ENCODE results near the gene UBASH3A.
"Not testable (repeated sequence)": the region's sequence is repeated elsewhere in the genome, so short reads cannot be mapped to it uniquely, and the experiment has no call there.

UBASH3A gene

DNA sequence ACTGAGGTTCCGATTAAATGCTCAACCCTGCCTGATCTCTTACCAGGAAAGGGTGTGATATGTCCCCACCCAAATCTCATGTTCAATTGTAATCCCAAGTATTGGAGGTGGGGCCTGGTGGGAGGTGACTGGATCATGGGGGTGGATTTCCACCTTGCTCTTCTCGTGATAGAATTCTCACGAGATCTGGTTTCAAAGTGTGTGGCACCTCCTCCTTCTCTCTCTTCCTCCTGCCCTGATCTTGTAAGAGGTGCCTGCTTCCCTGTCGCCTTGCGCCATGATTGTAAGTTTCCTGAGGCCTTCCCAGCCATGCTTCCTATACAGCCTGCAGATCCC, 57.5 kb downstream of the UBASH3A start:
- H3K36me3 Mint-ChIP-seq (ENCODE audit: low read depth): no peaks in the 10 kb centered on the region
- no peaks in the 10 kb centered on the region for H3K27me3 Mint-ChIP-seq
- peak overlapping the region; percentile 65 for H3K4me3 Mint-ChIP-seq
- H3K9me3 Mint-ChIP-seq: no peaks in the 10 kb centered on the region
- peaks cover 75% of the 10 kb centered on the region for H3K4me1 Mint-ChIP-seq (ENCODE audit: low read depth)
- peak overlapping the region; percentile 85 for H3K27ac Mint-ChIP-seq

- Mint-ChIP-seq H3K4me3 (no peak overlapping the region), H3K36me3 (ENCODE audit: low read depth) (no peaks in the 10 kb centered on the region), H3K4me1 (ENCODE audit: low read depth) (peaks cover 73% of the 10 kb centered on the region), H3K27ac (no peak overlapping the region), H3K9me3 (no peaks in the 10 kb centered on the region), H3K27me3 (no peaks in the 10 kb centered on the region)
Measured at GRCh38 chr21:42461881-42462877, 58.5 kb downstream of the UBASH3A start.

- H3K9me3 Mint-ChIP-seq: no peaks in the 10 kb centered on the region
- H3K36me3 Mint-ChIP-seq (ENCODE audit: low read depth): no peaks in the 10 kb centered on the region
- H3K4me1 Mint-ChIP-seq (ENCODE audit: low read depth): peaks cover 82% of the 10 kb centered on the region
- H3K27ac Mint-ChIP-seq: peak overlapping the region; percentile 89
- H3K4me3 Mint-ChIP-seq: peak overlapping the region; percentile 64
- H3K27me3 Mint-ChIP-seq: no peaks in the 10 kb centered on the region
Measured at GRCh38 chr21:42463861-42464515, 60.3 kb downstream of the UBASH3A start.

DNA sequence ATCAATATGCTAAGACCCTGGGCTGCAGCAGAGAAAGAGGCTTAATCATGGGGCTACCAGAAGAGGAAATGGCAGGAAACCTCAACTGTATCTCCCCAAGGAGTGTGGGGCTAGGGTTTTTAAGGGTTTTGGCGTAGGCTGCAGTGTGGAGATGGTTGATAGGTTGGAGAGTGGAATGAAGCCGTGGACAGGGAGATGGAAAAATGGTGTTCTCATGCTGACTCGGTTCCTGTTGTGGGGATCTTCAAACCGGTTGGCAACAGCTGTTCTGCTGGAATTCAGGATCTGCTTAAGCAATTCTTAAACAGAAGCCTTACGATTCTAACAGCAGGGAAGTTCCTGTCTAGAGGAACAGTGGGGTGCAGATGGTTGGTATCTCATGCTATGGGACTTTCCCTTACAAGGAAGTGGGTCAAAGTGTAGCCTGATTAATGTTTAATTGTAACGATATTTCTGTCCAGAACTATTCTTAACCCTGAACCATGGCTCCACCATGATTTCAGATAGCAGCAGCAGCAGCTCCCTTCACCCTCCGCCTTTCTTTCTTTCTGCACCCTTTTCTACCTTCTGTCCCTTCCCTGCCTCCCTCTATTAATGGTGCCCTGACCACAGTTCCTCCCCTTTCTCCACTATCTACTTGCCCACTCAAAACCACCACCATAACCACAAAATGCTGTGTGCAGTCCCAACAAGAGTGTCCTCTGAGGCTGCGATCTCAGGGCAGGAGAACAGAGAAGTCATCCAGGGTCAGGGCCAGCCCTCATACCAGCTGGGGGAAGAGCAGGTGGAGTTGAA, 61.5 kb downstream of the UBASH3A start:
- Mint-ChIP-seq H3K4me1 (ENCODE audit: low read depth) (peaks cover 77% of the 10 kb centered on the region), H3K27ac (peak overlapping the region; percentile 88)

DNA sequence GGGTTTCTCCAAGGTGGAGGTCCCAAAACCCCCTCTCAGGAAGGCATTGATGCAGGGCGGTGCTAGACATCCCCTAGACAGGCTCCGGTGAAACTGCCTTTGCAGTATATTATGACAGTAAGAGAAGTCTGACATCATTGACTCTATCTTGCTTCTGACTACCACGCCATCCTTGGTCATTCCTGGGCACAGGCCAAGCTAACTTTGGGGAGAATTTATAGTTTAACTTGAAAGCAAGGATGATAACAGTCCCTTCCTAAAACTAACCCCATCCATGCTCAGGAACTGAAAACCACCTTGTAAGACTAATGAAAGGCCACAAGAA, 62.1 kb downstream of the UBASH3A start:
- H3K4me3 Mint-ChIP-seq: peak overlapping the region; percentile 57
- H3K27me3 Mint-ChIP-seq: no peaks in the 10 kb centered on the region
- H3K9me3 Mint-ChIP-seq: no peaks in the 10 kb centered on the region
- peak overlapping the region; percentile 43 for H3K27ac Mint-ChIP-seq
- H3K4me1 Mint-ChIP-seq (ENCODE audit: low read depth): peaks cover 71% of the 10 kb centered on the region
- no peaks in the 10 kb centered on the region for H3K36me3 Mint-ChIP-seq (ENCODE audit: low read depth)

More for the DNA sequence above, 61.5 kb downstream of the UBASH3A start:
- no peaks in the 10 kb centered on the region for H3K36me3 Mint-ChIP-seq (ENCODE audit: low read depth)
- no peaks in the 10 kb centered on the region for H3K9me3 Mint-ChIP-seq
- peak overlapping the region; percentile 57 for H3K4me3 Mint-ChIP-seq
- no peaks in the 10 kb centered on the region for H3K27me3 Mint-ChIP-seq

- H3K4me1 Mint-ChIP-seq (ENCODE audit: low read depth): peaks cover 62% of the 10 kb centered on the region
- H3K27ac Mint-ChIP-seq: no peak overlapping the region
Measured at GRCh38 chr21:42466700-42467099, 63.0 kb downstream of the UBASH3A start.

GRCh38 chr21:42467140-42467983, 63.7 kb downstream of the UBASH3A start:
- no peak overlapping the region for H3K4me3 Mint-ChIP-seq
- H3K9me3 Mint-ChIP-seq: no peaks in the 10 kb centered on the region
- no peaks in the 10 kb centered on the region for H3K27me3 Mint-ChIP-seq
- H3K36me3 Mint-ChIP-seq (ENCODE audit: low read depth): no peaks in the 10 kb centered on the region
- peak overlapping the region; percentile 5 for H3K27ac Mint-ChIP-seq
- peaks cover 55% of the 10 kb centered on the region for H3K4me1 Mint-ChIP-seq (ENCODE audit: low read depth)

More at GRCh38 chr21:42466700-42467099, 63.0 kb downstream of the UBASH3A start:
- Mint-ChIP-seq H3K4me3 (no peak overlapping the region), H3K36me3 (ENCODE audit: low read depth) (no peaks in the 10 kb centered on the region), H3K27me3 (no peaks in the 10 kb centered on the region), H3K9me3 (no peaks in the 10 kb centered on the region)

DNA sequence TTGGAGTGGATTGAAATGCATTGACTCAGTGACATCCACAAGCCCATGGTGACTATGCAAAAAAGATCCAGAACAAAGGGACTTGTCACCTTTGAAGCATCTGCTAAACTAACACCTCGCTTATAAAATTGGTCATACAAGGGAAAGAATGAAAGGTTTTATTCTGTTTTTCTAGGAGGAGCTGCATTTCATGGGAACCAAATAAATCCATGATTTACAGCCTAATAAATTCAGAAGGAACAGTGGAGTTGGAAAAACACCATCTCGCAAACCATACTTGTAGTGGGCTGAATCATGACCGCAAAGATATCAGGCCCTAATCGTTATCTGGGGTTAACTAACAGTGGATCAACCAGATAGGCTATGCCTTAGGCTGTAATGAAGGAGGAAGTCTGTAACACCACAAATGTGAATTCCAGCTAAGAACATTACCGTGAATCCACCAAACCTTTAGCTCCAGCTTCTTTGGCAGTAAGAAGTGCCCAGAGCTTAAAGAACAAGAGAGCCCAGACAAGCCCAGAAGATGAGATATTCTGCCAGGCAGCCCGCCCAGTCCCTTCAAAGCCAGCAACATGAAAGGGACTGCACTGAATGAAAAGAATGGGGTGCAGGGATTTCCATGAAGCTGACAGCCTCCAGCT, 64.9 kb downstream of the UBASH3A start:
- Mint-ChIP-seq H3K36me3 (ENCODE audit: low read depth) (no peaks in the 10 kb centered on the region), H3K9me3 (no peaks in the 10 kb centered on the region), H3K27me3 (no peaks in the 10 kb centered on the region), H3K4me3 (no peak overlapping the region), H3K4me1 (ENCODE audit: low read depth) (peaks cover 43% of the 10 kb centered on the region), H3K27ac (no peak overlapping the region)

- Mint-ChIP-seq H3K27ac (no peak overlapping the region), H3K4me3 (no peak overlapping the region), H3K27me3 (peaks cover under 1% of the 10 kb centered on the region), H3K4me1 (ENCODE audit: low read depth) (peaks cover 40% of the 10 kb centered on the region), H3K36me3 (ENCODE audit: low read depth) (no peaks in the 10 kb centered on the region), H3K9me3 (no peaks in the 10 kb centered on the region)
Measured at GRCh38 chr21:42469272-42469671, 65.6 kb downstream of the UBASH3A start.

GRCh38 chr21:42469726-42470125, 66.0 kb downstream of the UBASH3A start:
- H3K27me3 Mint-ChIP-seq; H3K4me3 Mint-ChIP-seq; H3K36me3 Mint-ChIP-seq (ENCODE audit: low read depth); H3K9me3 Mint-ChIP-seq; H3K27ac Mint-ChIP-seq: not testable (repeated sequence)
- peaks cover 40% of the 10 kb centered on the region for H3K4me1 Mint-ChIP-seq (ENCODE audit: low read depth)

DNA sequence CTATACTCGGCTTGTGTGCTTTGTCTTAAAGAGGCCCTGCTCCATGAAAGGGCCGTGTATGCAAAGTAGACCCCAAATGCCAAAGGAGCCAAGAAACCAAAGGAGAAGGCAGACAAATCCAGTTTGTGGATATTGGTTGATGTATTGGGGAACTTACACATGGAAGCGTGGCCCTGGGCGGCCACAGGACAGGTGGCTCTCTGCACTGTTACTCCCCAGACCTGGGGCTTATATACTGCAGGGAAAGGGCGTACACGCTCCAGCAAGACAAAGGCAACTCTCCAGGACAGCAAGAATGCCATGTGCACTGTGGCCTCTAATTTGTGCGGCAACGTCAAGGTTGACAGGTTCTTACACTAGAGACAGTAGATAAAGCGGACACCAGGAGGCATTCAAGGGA, 67.5 kb downstream of the UBASH3A start:
- no peaks in the 10 kb centered on the region for H3K36me3 Mint-ChIP-seq (ENCODE audit: low read depth)
- H3K4me1 Mint-ChIP-seq (ENCODE audit: low read depth): peaks cover 29% of the 10 kb centered on the region
- H3K4me3 Mint-ChIP-seq: no peak overlapping the region
- H3K9me3 Mint-ChIP-seq: no peaks in the 10 kb centered on the region
- no peak overlapping the region for H3K27ac Mint-ChIP-seq
- H3K27me3 Mint-ChIP-seq: peaks cover 4% of the 10 kb centered on the region

GRCh38 chr21:42471716-42472330, 68.1 kb downstream of the UBASH3A start:
- H3K27me3 Mint-ChIP-seq: peaks cover 4% of the 10 kb centered on the region
- H3K4me1 Mint-ChIP-seq (ENCODE audit: low read depth): peaks cover 25% of the 10 kb centered on the region
- no peak overlapping the region for H3K27ac Mint-ChIP-seq
- H3K36me3 Mint-ChIP-seq (ENCODE audit: low read depth): no peaks in the 10 kb centered on the region
- no peaks in the 10 kb centered on the region for H3K9me3 Mint-ChIP-seq
- H3K4me3 Mint-ChIP-seq: no peak overlapping the region

DNA sequence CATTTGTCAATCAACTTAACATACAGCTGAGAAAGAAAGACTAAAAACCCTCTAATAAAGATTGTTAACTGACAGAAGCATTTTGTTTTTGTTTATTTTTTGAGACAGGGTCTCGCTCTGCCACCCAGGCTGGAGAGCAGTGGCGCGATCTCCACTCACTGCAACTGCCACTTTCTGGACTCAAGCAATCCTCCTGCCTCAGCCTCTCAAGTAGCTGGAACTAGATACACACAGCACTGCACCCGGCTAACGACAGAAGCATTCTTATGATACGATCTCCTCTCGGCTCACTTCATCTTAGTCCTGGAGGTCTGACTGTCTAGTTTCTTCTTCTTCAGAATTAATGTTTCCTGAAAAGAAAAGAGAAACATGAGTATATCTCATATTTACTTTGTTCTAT, 68.8 kb downstream of the UBASH3A start:
- Mint-ChIP-seq H3K4me3 (no peak overlapping the region), H3K4me1 (ENCODE audit: low read depth) (peaks cover 18% of the 10 kb centered on the region), H3K27me3 (peaks cover 4% of the 10 kb centered on the region), H3K9me3 (no peaks in the 10 kb centered on the region), H3K27ac (no peak overlapping the region), H3K36me3 (ENCODE audit: low read depth) (no peaks in the 10 kb centered on the region)
